Endothelial cell of umbilical vein (primary cell): ENCODE data around the gene PLXNA3. TPM values are rescaled to one million over a fixed set of nuclear protein-coding genes. Genes with fewer than 3 reads are reported as not detected.

Source experiments
- BruUV-seq: library from RNA; stranded (reverse); fragments of 400-500 nt; replicated peaks from 2 replicates; lab custom pipeline; 2021; lab: Mats Ljungman, UMichigan
- CTCF ChIA-PET: fragments of 300-600, 350-600 bp; sonication (Branson Sonifier 250); formaldehyde crosslinking; loops from one replicate; lab custom pipeline; 2021; ENCODE audit warnings: antibody characterized with exemption, inconsistent platforms; lab: Charles Lee
- POLR2A ChIA-PET: fragments of 300-600, 350-600 bp; sonication (Branson Sonifier 250); formaldehyde crosslinking; loops from one replicate; lab custom pipeline; 2021; ENCODE audit warnings: antibody characterized with exemption, inconsistent platforms; lab: Charles Lee
- DNase-seq: peaks from one replicate; pipeline ENCODE4 v3.0.0-alpha.2; 2011; ENCODE audit warnings: low read depth, low spot score
- FAIRE-seq: peaks from 2 replicates; lab custom pipeline; 2011; peaks lifted over from hg19 to GRCh38; lab: Jason Lieb, UNC
- H2AFZ ChIP-seq: 2 replicates; pipeline ENCODE4 v1.6.0; 2012; ENCODE audit warnings: low read depth, low read length, control low read depth, inconsistent platforms
- H3K27ac ChIP-seq: 2 replicates; pipeline ENCODE4 v1.5.1; 2011; ENCODE audit warnings: low read depth, mild to moderate bottlenecking, control low read depth, low read length, moderate library complexity; ENCODE audit not compliant: insufficient read depth
- H3K27me3 ChIP-seq, 2 experiments: 2 replicates each; pipeline versions ENCODE4 v1.6.0 to v1.6.1; 2011; ENCODE audit warnings: low read length in 2 of 2, mixed read lengths in 1 of 2; ENCODE audit not compliant: control insufficient read depth in 2 of 2, insufficient read depth in 2 of 2
- H3K36me3 ChIP-seq, 2 experiments: 2 replicates in 1 of 2; 3 replicates in 1 of 2; pipeline ENCODE4 v1.5.1; 2011; ENCODE audit warnings: low read length in 2 of 2, mild to moderate bottlenecking in 1 of 2, moderate library complexity in 1 of 2; ENCODE audit not compliant: control insufficient read depth in 2 of 2, insufficient read depth in 2 of 2; ENCODE audit errors: extremely low read depth in 1 of 2
- H3K4me1 ChIP-seq: 3 replicates; pipeline ENCODE4 v1.5.1; 2011; ENCODE audit warnings: mild to moderate bottlenecking, low read length; ENCODE audit not compliant: control insufficient read depth, insufficient read depth; ENCODE audit errors: extremely low read depth
- H3K4me2 ChIP-seq: 2 replicates; pipeline ENCODE4 v1.6.1; 2011; ENCODE audit warnings: low read length, control low read depth, mixed read lengths; ENCODE audit not compliant: insufficient read depth
- H3K4me3 ChIP-seq, 3 experiments: fragments of 200-600 bp in 1 of 3; sonication (generic), shearing (Covaris generic) in 1 of 3; replicated peaks in 1 of 3; 2 replicates each; pipeline ENCODE4 v1.5.1; 2011 to 2016; ENCODE audit warnings: control low read depth in 3 of 3, low read length in 3 of 3, mild to moderate bottlenecking in 2 of 3, inconsistent platforms in 1 of 3, low read depth in 1 of 3, moderate library complexity in 1 of 3; ENCODE audit not compliant: insufficient read depth in 1 of 3
- H3K79me2 ChIP-seq: 2 replicates; pipeline ENCODE4 v1.6.0; 2012; ENCODE audit warnings: low read length, inconsistent platforms; ENCODE audit not compliant: control insufficient read depth, insufficient read depth
- H3K9ac ChIP-seq: replicated peaks from 2 replicates; pipeline ENCODE3; 2011; ENCODE audit warnings: low read length, control low read depth; ENCODE audit not compliant: insufficient read depth; ENCODE audit errors: extremely low read depth
- H3K9me1 ChIP-seq: replicated peaks from 3 replicates; pipeline ENCODE4 v1.6.0; 2011; ENCODE audit warnings: mild to moderate bottlenecking, low read length; ENCODE audit not compliant: control insufficient read depth, insufficient read depth; ENCODE audit errors: extremely low read depth
- H3K9me3 ChIP-seq: replicated peaks from 2 replicates; pipeline ENCODE4 v1.5.1; 2012; ENCODE audit warnings: low read length, inconsistent platforms; ENCODE audit not compliant: control insufficient read depth, insufficient read depth
- H4K20me1 ChIP-seq: replicated peaks from 2 replicates; pipeline ENCODE3; 2011; ENCODE audit warnings: mild to moderate bottlenecking, low read length; ENCODE audit not compliant: control insufficient read depth, insufficient read depth; ENCODE audit errors: extremely low read depth
- CTCF ChIP-seq, 2 donors: IDR thresholded peaks; 1 replicate in 1 of 2; 2 replicates in 1 of 2; pipeline ENCODE4 v1.5.1; 2011; ENCODE audit warnings: low read length in 2 of 2, mild to moderate bottlenecking in 2 of 2, moderate library complexity in 2 of 2, control low read depth in 1 of 2, inconsistent platforms in 1 of 2, low read depth in 1 of 2; ENCODE audit not compliant: insufficient read depth in 1 of 2; ENCODE audit errors: extremely low read depth in 1 of 2
- EZH2 ChIP-seq: IDR thresholded peaks from 2 replicates; pipeline ENCODE4 v1.6.1; 2012; ENCODE audit warnings: borderline replicate concordance, low read depth, mild to moderate bottlenecking, moderate library complexity, low read length, inconsistent platforms; ENCODE audit not compliant: severe bottlenecking
- FOS ChIP-seq: IDR thresholded peaks from 2 replicates; pipeline ENCODE4 v1.6.1; 2011; ENCODE audit warnings: mild to moderate bottlenecking, low read length, moderate library complexity, borderline replicate concordance; ENCODE audit not compliant: insufficient read depth
- GATA2 ChIP-seq: IDR thresholded peaks from 2 replicates; pipeline ENCODE4 v1.7.0; 2011; ENCODE audit warnings: low read depth, mild to moderate bottlenecking, moderate library complexity, mixed read lengths, low read length; ENCODE audit not compliant: insufficient read length, insufficient read depth
- JUN ChIP-seq: IDR thresholded peaks from 2 replicates; pipeline ENCODE4 v1.6.1; 2011; ENCODE audit warnings: borderline replicate concordance, low read depth; ENCODE audit not compliant: insufficient read length, insufficient read depth
- MAX ChIP-seq: IDR thresholded peaks from 2 replicates; pipeline ENCODE4 v1.6.1; 2011; ENCODE audit not compliant: insufficient read depth, insufficient read length
- MYC ChIP-seq: IDR thresholded peaks from one replicate; pipeline ENCODE4 v1.6.1; 2011; ENCODE audit warnings: mild to moderate bottlenecking, low read depth, low read length
- POLR2A ChIP-seq: IDR thresholded peaks from 2 replicates; pipeline ENCODE4 v1.6.1; 2012; ENCODE audit warnings: low read depth, mild to moderate bottlenecking, control low read depth, low read length
- POLR2AphosphoS5 ChIP-seq: IDR thresholded peaks from 2 replicates; pipeline ENCODE4 v1.6.1; 2012; ENCODE audit warnings: low read depth, mild to moderate bottlenecking, control low read depth, low read length, moderate library complexity; ENCODE audit not compliant: insufficient read depth
- dilution Hi-C: fragments of 300-500 bp; cut with MboI; formaldehyde crosslinking; loops from one replicate; pipeline ENCODE4 v1.15.0; 2019; ENCODE audit warnings: low sequenced_read_pairs; ENCODE audit not compliant: extremely low pct_ligation_motif_present
- intact Hi-C: fragments of 100-400 bp; cut with micrococcal nuclease; formaldehyde crosslinking; loops from one replicate; pipeline ENCODE4 v1.10.0; 2022
- polyA plus RNA-seq, 4 experiments: library from polyadenylated mRNA; depleted of rRNA in 3 of 4; stranded (reverse) in 3 of 4; unstranded in 1 of 4; fragments of >200 nt; gene quantifications; 2 replicates each; pipeline versions ENCODE4 v1.2.1 to v1.2.3, GENCODE V29; 2011 to 2012; ENCODE audit warnings: missing spikeins in 1 of 4
- total RNA-seq: library from RNA; stranded (reverse); gene quantifications from 2 replicates; pipeline ENCODE4 v1.2.3, GENCODE V29; 2021

Gene PLXNA3
- total and polyA plus RNA-seq, 2 donors (not counting 3 experiments of a cell fraction or from before 2014, with no cell fraction given), result 56.8 to 58.6 TPM

DNA sequence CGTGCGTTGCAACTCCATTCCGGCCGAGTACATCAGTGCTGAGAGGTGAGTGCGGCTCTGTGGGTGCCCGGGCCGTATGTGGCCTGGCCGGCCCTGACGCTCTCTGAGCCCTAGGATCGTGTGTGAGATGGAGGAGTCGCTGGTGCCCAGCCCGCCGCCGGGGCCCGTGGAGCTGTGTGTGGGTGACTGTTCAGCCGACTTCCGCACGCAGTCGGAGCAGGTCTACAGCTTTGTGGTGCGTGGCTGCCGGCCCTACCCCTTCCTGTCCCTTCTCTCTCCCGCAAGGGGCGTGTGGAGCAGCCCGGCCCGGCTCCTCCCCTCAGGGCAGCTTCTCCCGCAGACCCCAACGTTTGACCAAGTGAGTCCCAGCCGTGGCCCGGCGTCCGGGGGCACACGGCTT, 8.0 kb downstream of the PLXNA3 start:
- BruUV-seq, result no TSS peak
- Histone ChIP-seq H4K20me1 (no peaks in the 10 kb centered on the region), H3K79me2 (peaks cover 3% of the 10 kb centered on the region), H3K27me3 (no peaks in the 10 kb centered on the region), H3K9me3 (no peaks in the 10 kb centered on the region), H2AFZ (no peak overlapping the region), H3K4me2 (no peak overlapping the region), H3K9me1 (no peaks in the 10 kb centered on the region), H3K4me1 (no peaks in the 10 kb centered on the region), H3K4me3 (no peak overlapping the region), H3K36me3 (peaks cover 0 to 48% of the 10 kb centered on the region in 2 experiments), H3K9ac (no peak overlapping the region), H3K27ac (no peak overlapping the region)
- intact Hi-C loops, result no loop called here
- dilution Hi-C loops, result no loop called here
- ChIA-PET POLR2A (no interaction called here), CTCF (no interaction called here)
- no peak for FAIRE-seq
- DNase-seq, result no peak
- no peak for TF ChIP-seq POLR2AphosphoS5

GRCh38 chrX:154466907-154467306, 8.8 kb downstream of the PLXNA3 start:
- Histone ChIP-seq H4K20me1 (no peaks in the 10 kb centered on the region), H3K4me1 (no peaks in the 10 kb centered on the region), H3K79me2 (no peaks in the 10 kb centered on the region), H3K36me3 (peaks cover 0 to 46% of the 10 kb centered on the region in 2 experiments), H3K27ac (no peak overlapping the region), H3K4me2 (no peak overlapping the region), H3K27me3 (no peaks in the 10 kb centered on the region), H3K4me3 (no peak overlapping the region), H2AFZ (no peak overlapping the region), H3K9me1 (no peaks in the 10 kb centered on the region), H3K9ac (no peak overlapping the region), H3K9me3 (no peaks in the 10 kb centered on the region)
- BruUV-seq, result no TSS peak
- FAIRE-seq, result no peak
- CTCF ChIA-PET, result no interaction called here
- DNase-seq, result no peak
- dilution Hi-C loops (no loop called here), intact Hi-C loops (no loop called here)
- no peak for TF ChIP-seq POLR2AphosphoS5
- TF ChIP-seq POLR2A, result no peak
- TF ChIP-seq FOS, result no peak
- TF ChIP-seq MAX, result no peak
- no peak for TF ChIP-seq MYC
- no peak for TF ChIP-seq GATA2
- TF ChIP-seq JUN, result no peak
- TF ChIP-seq CTCF (IDR thresholded peaks at IDR 0.05; ENCODE audit: extremely low read depth in 1 of 2, insufficient read depth in 1 of 2, low read depth in 1 of 2, low read length in 2 of 2), result no peak
- no peak for TF ChIP-seq EZH2
- POLR2A ChIA-PET, result no interaction called here
